IMR-90 (cell line): Measurements from ENCODE around the gene MMP14. TPM values are rescaled to one million over a fixed set of nuclear protein-coding genes. Genes with fewer than 3 reads are reported as not detected.

ENCODE experiments used
- ATAC-seq: fragments of 200-7000 bp; cut with Tn5 transposase; 2 replicates; pipeline ENCODE4 v1.9.1; 2020; ENCODE audit warnings: low read depth, mild to moderate bottlenecking, moderate library complexity
- BruUV-seq: library from RNA; stranded (reverse); fragments of 400-500 nt; replicated peaks from 2 replicates; lab custom pipeline; 2021; lab: Mats Ljungman, UMichigan
- CTCF ChIA-PET: fragments of 300-600 bp; formaldehyde crosslinking; extraction: SDS; loops from one replicate; lab custom pipeline; 2021; ENCODE audit warnings: antibody characterized with exemption; lab: Yijun Ruan, JAX
- POLR2A ChIA-PET: fragments of 300-600 bp; sonication (Branson Sonifier 250); formaldehyde crosslinking; loops from one replicate; lab custom pipeline; 2022; ENCODE audit warnings: antibody characterized with exemption; ENCODE audit not compliant: unreplicated experiment; lab: Charles Lee
- DNase-seq: peaks from one replicate; pipeline ENCODE4 v3.0.0; 2013
- H2AFZ ChIP-seq: replicated peaks from 2 replicates; pipeline ENCODE3; 2013; ENCODE audit warnings: low read length, mild to moderate bottlenecking; ENCODE audit not compliant: poor library complexity
- H2AK5ac ChIP-seq: 2 replicates; pipeline ENCODE4 v1.6.1; 2013; ENCODE audit warnings: low read depth, low read length, inconsistent platforms
- H2AK9ac ChIP-seq: replicated peaks from 2 replicates; pipeline ENCODE3; 2013; ENCODE audit warnings: mild to moderate bottlenecking, low read depth, low read length, moderate library complexity; ENCODE audit not compliant: poor library complexity
- H2BK120ac ChIP-seq: 2 replicates; pipeline ENCODE4 v1.6.1; 2013; ENCODE audit warnings: low read depth, low read length, inconsistent platforms
- H2BK15ac ChIP-seq: 3 replicates; pipeline ENCODE4 v1.6.1; 2013; ENCODE audit warnings: low read depth, low read length, inconsistent platforms
- H2BK20ac ChIP-seq: 2 replicates; pipeline ENCODE4 v1.6.1; 2013; ENCODE audit warnings: low read depth, mild to moderate bottlenecking, inconsistent platforms, low read length, moderate library complexity
- H2BK5ac ChIP-seq: 2 replicates; pipeline ENCODE4 v1.6.1; 2013; ENCODE audit warnings: mild to moderate bottlenecking, low read depth, low read length, inconsistent platforms; ENCODE audit not compliant: poor library complexity, severe bottlenecking
- H3K14ac ChIP-seq: replicated peaks from 2 replicates; pipeline ENCODE4 v1.6.1; 2013; ENCODE audit warnings: low read depth, low read length, inconsistent platforms
- H3K18ac ChIP-seq: 2 replicates; pipeline ENCODE4 v1.6.1; 2013; ENCODE audit warnings: low read depth, low read length, control low read depth
- H3K23ac ChIP-seq: 2 replicates; pipeline ENCODE4 v1.6.1; 2013; ENCODE audit warnings: low read depth, low read length, inconsistent platforms
- H3K27ac ChIP-seq: 2 replicates; pipeline ENCODE4 v1.5.1; 2013; ENCODE audit warnings: mild to moderate bottlenecking, control low read depth, low read length; ENCODE audit not compliant: insufficient read depth
- H3K27me3 ChIP-seq: 2 replicates; pipeline ENCODE4 v1.6.1; 2013; ENCODE audit warnings: low read length; ENCODE audit not compliant: control insufficient read depth, insufficient read depth
- H3K36me3 ChIP-seq: 2 replicates; pipeline ENCODE4 v1.6.1; 2013; ENCODE audit warnings: low read length, mixed read lengths; ENCODE audit not compliant: control insufficient read depth, insufficient read depth
- H3K4ac ChIP-seq: 2 replicates; pipeline ENCODE4 v1.6.1; 2013; ENCODE audit warnings: low read depth, low read length, inconsistent platforms
- H3K4me1 ChIP-seq: 2 replicates; pipeline ENCODE4 v1.6.1; 2013; ENCODE audit warnings: low read length, mixed read lengths; ENCODE audit not compliant: control insufficient read depth, insufficient read depth
- H3K4me2 ChIP-seq: 2 replicates; pipeline ENCODE4 v1.6.1; 2013; ENCODE audit warnings: low read depth, mild to moderate bottlenecking, control low read depth, low read length, moderate library complexity
- H3K4me3 ChIP-seq: 2 replicates; pipeline ENCODE4 v1.5.1; 2013; ENCODE audit warnings: low read depth, mild to moderate bottlenecking, control low read depth, low read length, moderate library complexity; ENCODE audit not compliant: insufficient read depth
- H3K56ac ChIP-seq: 2 replicates; pipeline ENCODE4 v1.6.1; 2013; ENCODE audit warnings: low read length, inconsistent platforms; ENCODE audit not compliant: insufficient read depth; ENCODE audit errors: extremely low read depth
- H3K79me1 ChIP-seq, 2 experiments: 2 replicates each; pipeline ENCODE4 v1.6.1; 2013; ENCODE audit warnings: low read length in 2 of 2, inconsistent platforms in 1 of 2, low read depth in 1 of 2
- H3K9ac ChIP-seq: 2 replicates; pipeline ENCODE4 v1.6.1; 2013; ENCODE audit warnings: low read depth, low read length, control low read depth
- H3K9me1 ChIP-seq: 2 replicates; pipeline ENCODE4 v1.6.1; 2013; ENCODE audit warnings: low read length, inconsistent platforms; ENCODE audit not compliant: insufficient read depth
- H3K9me3 ChIP-seq: 2 replicates; pipeline ENCODE4 v1.6.1; 2013; ENCODE audit warnings: low read length; ENCODE audit not compliant: control insufficient read depth, insufficient read depth
- H4K20me1 ChIP-seq: 2 replicates; pipeline ENCODE4 v1.6.1; 2013; ENCODE audit warnings: low read length, inconsistent platforms; ENCODE audit not compliant: insufficient read depth
- H4K5ac ChIP-seq: 2 replicates; pipeline ENCODE4 v1.6.1; 2013; ENCODE audit warnings: mild to moderate bottlenecking, low read depth, low read length, control low read depth
- H4K8ac ChIP-seq, 2 experiments: 2 replicates each; pipeline ENCODE4 v1.6.1; 2013; ENCODE audit warnings: low read depth in 2 of 2, low read length in 2 of 2, control low read depth in 1 of 2, inconsistent platforms in 1 of 2
- H4K91ac ChIP-seq: 2 replicates; pipeline ENCODE4 v1.6.1; 2013; ENCODE audit warnings: low read depth, low read length, inconsistent platforms; ENCODE audit not compliant: insufficient read depth
- BHLHE40 ChIP-seq: fragments of 150-350 bp; IDR thresholded peaks from 2 replicates; pipeline ENCODE4 v1.6.1; 2016; ENCODE audit warnings: mild to moderate bottlenecking, low read depth, low read length
- MAFK ChIP-seq: IDR thresholded peaks from 2 replicates; pipeline ENCODE4 v1.6.1; 2012; ENCODE audit warnings: low read depth, low read length, improper control_type of control experiment
- RFX5 ChIP-seq: IDR thresholded peaks from 2 replicates; pipeline ENCODE4 v1.8.0; 2012; ENCODE audit warnings: low read depth, mild to moderate bottlenecking, low read length, moderate library complexity
- WGBS, 2 experiments: methylation state at CpG; one replicate each; pipeline versions ENCODE4 v1.1.5 to v1.1.7; 2013; ENCODE audit warnings: missing lambda C conversion rate in 2 of 2; ENCODE audit not compliant: insufficient read length in 1 of 2; ENCODE audit errors: extremely low coverage in 2 of 2; 5-methylcytosine and 5-hydroxymethylcytosine counted together
- dilution Hi-C: fragments of 300-500 bp; cut with HindIII; formaldehyde crosslinking; loops from one replicate; pipeline ENCODE4 v1.14.3; 2018; ENCODE audit warnings: low sequenced_read_pairs; ENCODE audit not compliant: unreplicated experiment
- in situ Hi-C: fragments of 300-500 bp; cut with MboI; formaldehyde crosslinking; loops from 3 replicates; pipeline ENCODE4 v1.14.3; 2019; ENCODE audit warnings: low sequenced_read_pairs, inconsistent platforms, mixed read lengths
- intact Hi-C: fragments of 100-400 bp; cut with micrococcal nuclease; formaldehyde crosslinking; loops from 2 replicates; pipeline ENCODE4 v1.10.0; 2022
- polyA plus RNA-seq, 3 experiments: library from polyadenylated mRNA; depleted of rRNA; stranded (reverse); fragments of >200 nt; gene quantifications; 2 replicates each; pipeline ENCODE4 v1.2.3, GENCODE V29; 2012; ENCODE audit warnings: low replicate concordance in 1 of 3
- total RNA-seq: library from RNA; depleted of rRNA; stranded (reverse); fragments of >200 nt; gene quantifications from 2 replicates; pipeline ENCODE4 v1.2.3, GENCODE V29; 2012
- TF ChIP-seq, protein P1 (sequence below): fragments of 150-350 bp; IDR thresholded peaks from 2 replicates; pipeline ENCODE4 v1.6.1; 2017; ENCODE audit warnings: mild to moderate bottlenecking, antibody characterized with exemption, low read length, low read depth

The MMP14 gene
- total and polyA plus RNA-seq, 2 of the 4 experiments (the other 2 are of a cell fraction), result 156 to 315 TPM

DNA sequence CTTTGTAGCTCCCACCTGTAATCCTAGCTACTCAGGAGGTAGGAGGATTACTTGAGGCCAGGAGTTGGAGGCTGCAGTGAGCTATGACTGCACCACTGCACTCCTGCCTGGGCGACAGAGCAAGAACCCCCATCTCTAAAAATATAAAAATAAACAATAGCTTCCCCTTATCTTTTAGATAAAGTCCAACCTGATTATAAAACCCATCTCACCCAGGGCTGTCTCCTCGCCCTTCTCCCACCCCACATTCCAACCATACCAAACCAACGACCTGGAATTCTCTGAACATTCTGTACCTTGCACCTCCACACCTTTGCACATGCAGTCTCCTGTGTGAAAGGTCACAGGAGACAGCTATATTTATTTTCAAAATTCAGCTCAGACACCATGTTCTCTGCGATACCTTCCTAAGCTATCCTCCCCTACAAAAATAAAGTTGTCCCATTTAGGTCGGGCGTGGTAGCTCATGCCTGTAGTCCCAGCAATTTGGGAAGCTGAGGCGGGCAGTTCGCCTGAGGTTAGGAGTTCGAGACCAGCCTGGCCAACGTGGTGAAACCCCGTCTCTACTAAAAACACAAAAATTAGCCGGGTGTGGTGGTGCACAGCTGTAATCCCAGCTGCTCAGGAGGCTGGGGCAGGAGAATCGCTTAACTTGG lies 28.8 kb upstream of the MMP14 start:
- H3K27ac ChIP-seq, result no peak overlapping the region
- POLR2A ChIA-PET, result interaction anchor here (0.6 kb wide), 1 partner anchor 28 kb away, joined by 4 read pairs; no protein-coding TSS in a partner anchor
- H4K91ac ChIP-seq, result no peak overlapping the region
- in situ Hi-C loops (no loop called here), dilution Hi-C loops (no loop called here), intact Hi-C loops (no loop called here)
- H2BK20ac ChIP-seq, result no peak overlapping the region
- TF ChIP-seq MAFK, result no peak
- TF ChIP-seq BHLHE40, result no peak
- TF ChIP-seq, protein P1, sequence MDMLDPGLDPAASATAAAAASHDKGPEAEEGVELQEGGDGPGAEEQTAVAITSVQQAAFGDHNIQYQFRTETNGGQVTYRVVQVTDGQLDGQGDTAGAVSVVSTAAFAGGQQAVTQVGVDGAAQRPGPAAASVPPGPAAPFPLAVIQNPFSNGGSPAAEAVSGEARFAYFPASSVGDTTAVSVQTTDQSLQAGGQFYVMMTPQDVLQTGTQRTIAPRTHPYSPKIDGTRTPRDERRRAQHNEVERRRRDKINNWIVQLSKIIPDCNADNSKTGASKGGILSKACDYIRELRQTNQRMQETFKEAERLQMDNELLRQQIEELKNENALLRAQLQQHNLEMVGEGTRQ, result no peak
- no peak for TF ChIP-seq RFX5
- H3K56ac ChIP-seq, result no peak overlapping the region
- no peak overlapping the region for H3K4me3 ChIP-seq
- ATAC-seq, result no peak
- H2AK9ac ChIP-seq, result no peak overlapping the region
- no peaks in the 10 kb centered on the region for H4K20me1 ChIP-seq
- no peak overlapping the region for H4K8ac ChIP-seq
- no peak overlapping the region for H3K23ac ChIP-seq
- no peak overlapping the region for H4K5ac ChIP-seq
- H2AFZ ChIP-seq, result no peak overlapping the region
- H3K79me1 ChIP-seq, result no peaks in the 10 kb centered on the region
- no peak for DNase-seq
- H2AK5ac ChIP-seq, result no peak overlapping the region; the same call in 1 of the 2 replicates
- no peaks in the 10 kb centered on the region for H3K27me3 ChIP-seq
- no peaks in the 10 kb centered on the region for H3K4me1 ChIP-seq
- no peak overlapping the region for H3K18ac ChIP-seq
- H2BK5ac ChIP-seq, result no peak overlapping the region
- no peak overlapping the region for H3K9ac ChIP-seq
- no TSS peak for BruUV-seq
- no peak overlapping the region for H3K14ac ChIP-seq
- H3K4me2 ChIP-seq, result no peak overlapping the region
- no peaks in the 10 kb centered on the region for H3K9me3 ChIP-seq
- H2BK120ac ChIP-seq, result no peak overlapping the region
- H3K36me3 ChIP-seq, result no peaks in the 10 kb centered on the region
- no peak overlapping the region for H2BK15ac ChIP-seq
- WGBS, 2 experiments, result 58% methylated on average over 4 of the region's 13 CpGs; no CpG with 5 or more reads in 1 of the 2 experiments
- H3K4ac ChIP-seq, result no peak overlapping the region
- H3K9me1 ChIP-seq, result no peaks in the 10 kb centered on the region
- CTCF ChIA-PET, result no interaction called here
